ENCODE measurements around the gene SLIRP. TPM values are rescaled to one million over a fixed set of nuclear protein-coding genes. Genes with fewer than 3 reads are reported as not detected.

SLIRP gene
- total RNA-seq, 1 donor from 2014 or later: 200 TPM

GRCh38 chr14:77722301-77722700, 14.4 kb downstream of the SLIRP start:
- H3K27ac Mint-ChIP-seq (ENCODE audit: unreplicated experiment): no peak overlapping the region
- no peaks in the 10 kb centered on the region for H3K4me1 Mint-ChIP-seq (ENCODE audit: low read depth, unreplicated experiment)
- Histone ChIP-seq H3K9me3 (ENCODE audit: insufficient read depth, low read depth, low read length) (no peaks in the 10 kb centered on the region), H3K4me1 (ENCODE audit: insufficient read depth, low read length) (no peaks in the 10 kb centered on the region), H2AFZ (ENCODE audit: low read depth, low read length) (no peak overlapping the region), H3K27ac (ENCODE audit: low read depth, low read length) (no peak overlapping the region), H3K4me2 (ENCODE audit: low read length) (no peak overlapping the region), H3K36me3 (ENCODE audit: insufficient read depth, low read length) (peaks cover 49% of the 10 kb centered on the region), H3K27me3 (ENCODE audit: insufficient read depth, low read length) (no peaks in the 10 kb centered on the region), H3K79me2 (ENCODE audit: insufficient read depth, low read length) (peaks cover 12% of the 10 kb centered on the region), H3K4me3 (ENCODE audit: insufficient read depth, low read depth, low read length) (no peak overlapping the region), H3K9ac (ENCODE audit: low read length) (no peak overlapping the region), H4K20me1 (ENCODE audit: insufficient read depth, low read length) (peaks cover 16% of the 10 kb centered on the region)
- no peaks in the 10 kb centered on the region for H3K27me3 Mint-ChIP-seq (ENCODE audit: low read depth, unreplicated experiment)
- TF ChIP-seq CTCF (IDR thresholded peaks at IDR 0.05; ENCODE audit: insufficient read depth, low read depth, low read length) (no peak), EZH2 (IDR thresholded peaks at IDR 0.05; ENCODE audit: insufficient read depth, low read length) (no peak)
- DNase-seq (ENCODE audit: low read depth): no peak
- H3K9me3 Mint-ChIP-seq (ENCODE audit: unreplicated experiment): no peaks in the 10 kb centered on the region
- no peak for FAIRE-seq
- H3K36me3 Mint-ChIP-seq (ENCODE audit: low read depth, unreplicated experiment): peaks cover 8% of the 10 kb centered on the region
- no peak overlapping the region for H3K4me3 Mint-ChIP-seq (ENCODE audit: unreplicated experiment)

- no peak for DNase-seq (ENCODE audit: low read depth)
- H3K79me2 ChIP-seq (ENCODE audit: insufficient read depth, low read length): peaks cover 8% of the 10 kb centered on the region
- no peak overlapping the region for H3K4me3 Mint-ChIP-seq (ENCODE audit: unreplicated experiment)
- H3K4me3 ChIP-seq (ENCODE audit: insufficient read depth, low read depth, low read length): no peak overlapping the region
- no peaks in the 10 kb centered on the region for H3K4me1 Mint-ChIP-seq (ENCODE audit: low read depth, unreplicated experiment)
- no peaks in the 10 kb centered on the region for H3K27me3 Mint-ChIP-seq (ENCODE audit: low read depth, unreplicated experiment)
- H3K27me3 ChIP-seq (ENCODE audit: insufficient read depth, low read length): no peaks in the 10 kb centered on the region
- FAIRE-seq: no peak
- H3K9me3 ChIP-seq (ENCODE audit: insufficient read depth, low read depth, low read length): no peaks in the 10 kb centered on the region
- no peak overlapping the region for H3K9ac ChIP-seq (ENCODE audit: low read length)
- H3K9me3 Mint-ChIP-seq (ENCODE audit: unreplicated experiment): no peaks in the 10 kb centered on the region
- H3K27ac ChIP-seq (ENCODE audit: low read depth, low read length): no peak overlapping the region
- H3K36me3 ChIP-seq (ENCODE audit: insufficient read depth, low read length): peaks cover 47% of the 10 kb centered on the region
- H3K4me2 ChIP-seq (ENCODE audit: low read length): no peak overlapping the region
- H2AFZ ChIP-seq (ENCODE audit: low read depth, low read length): no peak overlapping the region
- no peaks in the 10 kb centered on the region for H3K4me1 ChIP-seq (ENCODE audit: insufficient read depth, low read length)
- TF ChIP-seq EZH2 (IDR thresholded peaks at IDR 0.05; ENCODE audit: insufficient read depth, low read length): no peak
- no peak for TF ChIP-seq CTCF (IDR thresholded peaks at IDR 0.05; ENCODE audit: insufficient read depth, low read depth, low read length)
- H3K36me3 Mint-ChIP-seq (ENCODE audit: low read depth, unreplicated experiment): peaks cover 17% of the 10 kb centered on the region
- H3K27ac Mint-ChIP-seq (ENCODE audit: unreplicated experiment): no peak overlapping the region
- peaks cover 8% of the 10 kb centered on the region for H4K20me1 ChIP-seq (ENCODE audit: insufficient read depth, low read length)
These were observed 23.1 kb downstream of the SLIRP start for GRCh38 chr14:77730976-77731497.

GRCh38 chr14:77738559-77739250, 30.8 kb downstream of the SLIRP start:
- TF ChIP-seq EZH2 (IDR thresholded peaks at IDR 0.05; ENCODE audit: insufficient read depth, low read length) (no peak), CTCF (IDR thresholded peaks at IDR 0.05; ENCODE audit: insufficient read depth, low read depth, low read length) (no peak)
- Mint-ChIP-seq H3K4me1 (ENCODE audit: low read depth, unreplicated experiment) (peaks cover 3% of the 10 kb centered on the region), H3K4me3 (ENCODE audit: unreplicated experiment) (no peak overlapping the region), H3K27me3 (ENCODE audit: low read depth, unreplicated experiment) (no peaks in the 10 kb centered on the region), H3K36me3 (ENCODE audit: low read depth, unreplicated experiment) (peaks cover 5% of the 10 kb centered on the region), H3K9me3 (ENCODE audit: unreplicated experiment) (no peaks in the 10 kb centered on the region), H3K27ac (ENCODE audit: unreplicated experiment) (no peak overlapping the region)
- H3K9me3 ChIP-seq (ENCODE audit: insufficient read depth, low read depth, low read length): no peaks in the 10 kb centered on the region
- H3K9ac ChIP-seq (ENCODE audit: low read length): peak overlapping the region; percentile 44
- H3K4me1 ChIP-seq (ENCODE audit: insufficient read depth, low read length): peaks cover 10% of the 10 kb centered on the region
- H3K4me3 ChIP-seq (ENCODE audit: insufficient read depth, low read depth, low read length): no peak overlapping the region
- H4K20me1 ChIP-seq (ENCODE audit: insufficient read depth, low read length): peaks cover 15% of the 10 kb centered on the region
- no peaks in the 10 kb centered on the region for H3K27me3 ChIP-seq (ENCODE audit: insufficient read depth, low read length)
- H3K27ac ChIP-seq (ENCODE audit: low read depth, low read length): peak overlapping the region; percentile 76
- H2AFZ ChIP-seq (ENCODE audit: low read depth, low read length): no peak overlapping the region
- FAIRE-seq (peak; percentile 45), DNase-seq (ENCODE audit: low read depth) (peak; percentile 74)
- H3K4me2 ChIP-seq (ENCODE audit: low read length): peak overlapping the region; percentile 45
- peaks cover 25% of the 10 kb centered on the region for H3K79me2 ChIP-seq (ENCODE audit: insufficient read depth, low read length)
- peaks cover 29% of the 10 kb centered on the region for H3K36me3 ChIP-seq (ENCODE audit: insufficient read depth, low read length)
